ENCODE results near the gene ARHGEF26.

Gene ARHGEF26

GRCh38 chr3:154115332-154115731, 5.9 kb upstream of the ARHGEF26 start:
- DNase-seq, result no peak

GRCh38 chr3:154119951-154120350, 1.2 kb upstream of the ARHGEF26 start:
- DNase-seq, result no peak

GRCh38 chr3:154121701-154122551, 736 bp downstream of the ARHGEF26 start:
- DNase-seq, result no peak

- no peak for DNase-seq
Measured at GRCh38 chr3:154122552-154122911, 1.3 kb downstream of the ARHGEF26 start.

GRCh38 chr3:154122912-154123559, 1.8 kb downstream of the ARHGEF26 start:
- DNase-seq, result no peak

GRCh38 chr3:154123906-154124305, 2.7 kb downstream of the ARHGEF26 start:
- no peak for DNase-seq

GRCh38 chr3:154125378-154126030, 4.3 kb downstream of the ARHGEF26 start:
- DNase-seq, result no peak

- no peak for DNase-seq
Measured at GRCh38 chr3:154126651-154127050, 5.5 kb downstream of the ARHGEF26 start.

- DNase-seq, result no peak
Measured at GRCh38 chr3:154129625-154130024, 8.4 kb downstream of the ARHGEF26 start.

GRCh38 chr3:154130540-154130939, 9.3 kb downstream of the ARHGEF26 start:
- no peak for DNase-seq

GRCh38 chr3:154131830-154132229, 10.6 kb downstream of the ARHGEF26 start:
- no peak for DNase-seq

- DNase-seq, result no peak
Measured at GRCh38 chr3:154132777-154133375, 11.7 kb downstream of the ARHGEF26 start.

GRCh38 chr3:154135511-154136173, 14.5 kb downstream of the ARHGEF26 start:
- no peak for DNase-seq

GRCh38 chr3:154137036-154137435, 15.8 kb downstream of the ARHGEF26 start:
- DNase-seq, result no peak

GRCh38 chr3:154139996-154140436, 18.8 kb downstream of the ARHGEF26 start:
- no peak for DNase-seq

- DNase-seq, result no peak
Measured at GRCh38 chr3:154142608-154143007, 21.4 kb downstream of the ARHGEF26 start.

- DNase-seq, result no peak
Measured at GRCh38 chr3:154143873-154144272, 22.7 kb downstream of the ARHGEF26 start.

- no peak for DNase-seq
Measured at GRCh38 chr3:154144825-154145465, 23.8 kb downstream of the ARHGEF26 start.

- DNase-seq, result no peak
Measured at GRCh38 chr3:154148541-154148940, 27.4 kb downstream of the ARHGEF26 start.

GRCh38 chr3:154149286-154149685, 28.1 kb downstream of the ARHGEF26 start:
- DNase-seq, result no peak

GRCh38 chr3:154151969-154152368, 30.8 kb downstream of the ARHGEF26 start:
- DNase-seq, result no peak

GRCh38 chr3:154152741-154153140, 31.6 kb downstream of the ARHGEF26 start:
- DNase-seq, result no peak
